HG03060 (cell line): ENCODE data around the gene SPSB3.

Experiments used
- ATAC-seq: cut with Tn5 transposase; IDR thresholded peaks from one replicate; pipeline ENCODE4 v1.9.1; 2021; ENCODE audit warnings: low read depth, moderate number of reproducible peaks; ENCODE audit not compliant: unreplicated experiment

Gene SPSB3

GRCh38 chr16:1782408-1783264, at the start of gene SPSB3, which contains the start of gene NUBP2:
TSS of gene SPSB3 (minus strand) at chr16:1782571. CDS start at chr16:1781483, 1,088 bp downstream.
TSS of gene NUBP2 (plus strand) at chr16:1782960. CDS start at chr16:1783021, 61 bp downstream.
- peak; percentile 82 for ATAC-seq

- ATAC-seq = no peak
Observed at GRCh38 chr16:1831186-1832075, 49.1 kb upstream of the SPSB3 start.

- no peak for ATAC-seq
Observed at GRCh38 chr16:1830213-1830612, 47.8 kb upstream of the SPSB3 start.

GRCh38 chr16:1828645-1829410, 46.5 kb upstream of the SPSB3 start:
- ATAC-seq = no peak

GRCh38 chr16:1826691-1827573, 44.6 kb upstream of the SPSB3 start, which contains the start of the genes FAHD1 and HAGH:
TSS of gene FAHD1 (plus strand) at chr16:1827206. CDS start at chr16:1827239, 33 bp downstream.
TSS of gene HAGH (minus strand) at chr16:1826825. CDS start at chr16:1826787, 38 bp downstream.
- peak; percentile 62 for ATAC-seq

- peak; percentile 20 for ATAC-seq
Observed at GRCh38 chr16:1825864-1826690, 43.7 kb upstream of the SPSB3 start.

- no peak for ATAC-seq
Observed at GRCh38 chr16:1825381-1825863, 43.1 kb upstream of the SPSB3 start.

GRCh38 chr16:1823821-1824220, 41.5 kb upstream of the SPSB3 start:
- ATAC-seq = no peak

GRCh38 chr16:1822801-1823200, 40.4 kb upstream of the SPSB3 start:
- no peak for ATAC-seq

GRCh38 chr16:1821861-1822611, 39.7 kb upstream of the SPSB3 start:
- ATAC-seq = no peak

GRCh38 chr16:1820946-1821290, 38.5 kb upstream of the SPSB3 start:
- no peak for ATAC-seq

GRCh38 chr16:1820096-1820945, 38.0 kb upstream of the SPSB3 start:
- ATAC-seq = no peak

- ATAC-seq = no peak
Observed at GRCh38 chr16:1819611-1820010, 37.2 kb upstream of the SPSB3 start.

- ATAC-seq = no peak
Observed at GRCh38 chr16:1818873-1819525, 36.6 kb upstream of the SPSB3 start.

- no peak for ATAC-seq
Observed at GRCh38 chr16:1818204-1818872, 36.0 kb upstream of the SPSB3 start.

GRCh38 chr16:1817716-1818115, 35.3 kb upstream of the SPSB3 start:
- ATAC-seq = no peak
